Measurements from ENCODE around the gene RNU2-1. TPM values are rescaled to one million over a fixed set of nuclear protein-coding genes. Genes with fewer than 3 reads are reported as not detected.
A peak's percentile ranks its signal among the peaks of the same experiment; 100 is the strongest.
"Not testable (repeated sequence)": the region's sequence is repeated elsewhere in the genome, so short reads cannot be mapped to it uniquely, and the experiment has no call there.

The RNU2-1 gene
- total RNA-seq, 4 donors from 2014 or later, result not detected

- H3K4me3 ChIP-seq, result peak overlapping the region; percentile 65
- peak in 1 of 2 donors; percentile 65 for DNase-seq (ENCODE audit: low spot score in 2 of 2)
- peak overlapping the region; percentile 76 for H3K27ac ChIP-seq
- WGBS, result 40% methylated on average over 7 of the region's 7 CpGs
- H3K4me1 ChIP-seq, result peaks cover 28% of the 10 kb centered on the region
- no peaks in the 10 kb centered on the region for H3K9me3 ChIP-seq
- no peaks in the 10 kb centered on the region for H3K27me3 ChIP-seq
- no peak for TF ChIP-seq POLR2A (IDR thresholded peaks at IDR 0.05)
- TF ChIP-seq EP300 (IDR thresholded peaks at IDR 0.05), result no peak
- no peak for TF ChIP-seq POLR2AphosphoS5 (IDR thresholded peaks at IDR 0.05)
- peaks cover 45% of the 10 kb centered on the region for H3K36me3 ChIP-seq
These were observed 20.9 kb downstream of the RNU2-1 start for GRCh38 chr17:43212641-43213490.

GRCh38 chr17:43211480-43212402 is 22.0 kb downstream of the RNU2-1 start, which contains the start of gene TMEM106A:
Gene TMEM106A, plus strand, starts transcription at chr17:43211875. Its CDS starts 1,167 bp downstream, at chr17:43213042.
- TF ChIP-seq POLR2A (IDR thresholded peaks at IDR 0.05) (peak in 1 of 2 donors; percentile 33), EP300 (IDR thresholded peaks at IDR 0.05) (no peak), POLR2AphosphoS5 (IDR thresholded peaks at IDR 0.05) (no peak), CTCF (IDR thresholded peaks at IDR 0.05) (peak in 1 of 2 donors; percentile 14)
- DNase-seq (ENCODE audit: low spot score in 2 of 2), result peak; percentile 87 to 88
- H3K27me3 ChIP-seq, result no peaks in the 10 kb centered on the region

GRCh38 chr17:43211123-43211479 is 22.7 kb downstream of the RNU2-1 start:
- no peak for TF ChIP-seq POLR2AphosphoS5 (IDR thresholded peaks at IDR 0.05)
- no peak for TF ChIP-seq POLR2A (IDR thresholded peaks at IDR 0.05)
- TF ChIP-seq CTCF (IDR thresholded peaks at IDR 0.05), result no peak
- TF ChIP-seq EP300 (IDR thresholded peaks at IDR 0.05), result no peak
- Histone ChIP-seq H3K27ac (peak overlapping the region; percentile 76), H3K36me3 (peaks cover 47% of the 10 kb centered on the region), H3K9me3 (no peaks in the 10 kb centered on the region), H3K4me1 (peaks cover 28% of the 10 kb centered on the region), H3K27me3 (no peaks in the 10 kb centered on the region), H3K4me3 (peak overlapping the region; percentile 65)
- DNase-seq (ENCODE audit: low spot score in 2 of 2), result no peak
- WGBS, result 24% methylated on average over 2 of the region's 2 CpGs

More at GRCh38 chr17:43211480-43212402, 22.0 kb downstream of the RNU2-1 start, which contains the start of gene TMEM106A:
- peak within 1 kb of the TSS; percentile 65 for H3K4me3 ChIP-seq
- WGBS, result under 1% methylated on average over 41 of the region's 54 CpGs
- H3K27ac ChIP-seq, result peak within 1 kb of the TSS; percentile 76
- no peaks in the 10 kb centered on the region for H3K9me3 ChIP-seq
- H3K4me1 ChIP-seq, result peaks cover 28% of the 10 kb centered on the region
- peaks cover 45% of the 10 kb centered on the region for H3K36me3 ChIP-seq

- no peaks in the 10 kb centered on the region for H3K27me3 ChIP-seq
- 69% methylated on average over 3 of the region's 3 CpGs for WGBS
- no peak overlapping the region for H3K4me3 ChIP-seq
- no peak for DNase-seq (ENCODE audit: low spot score in 2 of 2)
- H3K36me3 ChIP-seq, result peaks cover 42% of the 10 kb centered on the region
- no peaks in the 10 kb centered on the region for H3K9me3 ChIP-seq
- no peak overlapping the region for H3K27ac ChIP-seq
- H3K4me1 ChIP-seq, result peaks cover 28% of the 10 kb centered on the region
- TF ChIP-seq EP300 (IDR thresholded peaks at IDR 0.05) (no peak), POLR2A (IDR thresholded peaks at IDR 0.05) (no peak), POLR2AphosphoS5 (IDR thresholded peaks at IDR 0.05) (no peak), CTCF (IDR thresholded peaks at IDR 0.05) (no peak)
These were observed 23.2 kb downstream of the RNU2-1 start for GRCh38 chr17:43210576-43210975.

- H3K4me1 ChIP-seq, H3K27ac ChIP-seq, H3K27me3 ChIP-seq, H3K4me3 ChIP-seq, H3K9me3 ChIP-seq: not testable (repeated sequence)
- DNase-seq (ENCODE audit: low spot score in 2 of 2), result peak in 1 of 2 donors; percentile 11
- WGBS, result 92% methylated on average over 3 of the region's 3 CpGs
- peaks cover 95% of the 10 kb centered on the region for H3K36me3 ChIP-seq
These were observed 30.8 kb downstream of the RNU2-1 start for GRCh38 chr17:43203013-43203412.
